ENCODE results near the gene GAMT.

DNA sequence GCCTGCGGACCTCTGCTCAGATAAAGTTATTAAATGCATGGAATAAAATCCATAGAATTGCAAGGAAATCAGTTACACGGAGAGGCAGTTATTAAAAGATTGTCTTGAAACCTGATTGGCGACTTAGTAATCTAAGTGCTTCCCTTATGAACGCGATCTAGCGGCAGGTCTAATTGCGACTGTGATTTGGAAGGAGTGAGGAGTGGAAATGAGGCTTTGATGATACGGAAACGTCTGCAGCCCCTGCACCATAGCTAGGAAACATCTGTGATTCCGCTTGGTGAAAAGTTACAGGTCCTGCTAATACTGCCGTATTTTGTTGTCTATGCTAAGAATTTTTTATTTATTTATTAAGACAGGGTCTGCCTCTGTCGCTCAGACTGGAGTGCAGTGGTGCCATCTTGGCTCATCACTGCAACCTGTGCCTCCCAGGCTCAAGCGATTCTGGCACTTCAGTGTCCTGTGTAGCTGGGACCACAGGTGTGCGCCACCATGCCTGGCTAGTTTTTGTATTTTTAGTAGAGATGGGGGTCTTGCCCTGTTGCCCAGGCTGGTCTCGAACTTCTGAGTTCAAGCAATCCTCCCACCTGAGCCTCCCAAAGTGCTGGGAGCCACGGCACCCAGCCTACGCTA is 16.7 kb downstream of the GAMT start:
- TF ChIP-seq, protein P1, sequence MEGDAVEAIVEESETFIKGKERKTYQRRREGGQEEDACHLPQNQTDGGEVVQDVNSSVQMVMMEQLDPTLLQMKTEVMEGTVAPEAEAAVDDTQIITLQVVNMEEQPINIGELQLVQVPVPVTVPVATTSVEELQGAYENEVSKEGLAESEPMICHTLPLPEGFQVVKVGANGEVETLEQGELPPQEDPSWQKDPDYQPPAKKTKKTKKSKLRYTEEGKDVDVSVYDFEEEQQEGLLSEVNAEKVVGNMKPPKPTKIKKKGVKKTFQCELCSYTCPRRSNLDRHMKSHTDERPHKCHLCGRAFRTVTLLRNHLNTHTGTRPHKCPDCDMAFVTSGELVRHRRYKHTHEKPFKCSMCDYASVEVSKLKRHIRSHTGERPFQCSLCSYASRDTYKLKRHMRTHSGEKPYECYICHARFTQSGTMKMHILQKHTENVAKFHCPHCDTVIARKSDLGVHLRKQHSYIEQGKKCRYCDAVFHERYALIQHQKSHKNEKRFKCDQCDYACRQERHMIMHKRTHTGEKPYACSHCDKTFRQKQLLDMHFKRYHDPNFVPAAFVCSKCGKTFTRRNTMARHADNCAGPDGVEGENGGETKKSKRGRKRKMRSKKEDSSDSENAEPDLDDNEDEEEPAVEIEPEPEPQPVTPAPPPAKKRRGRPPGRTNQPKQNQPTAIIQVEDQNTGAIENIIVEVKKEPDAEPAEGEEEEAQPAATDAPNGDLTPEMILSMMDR (conservative IDR thresholded peaks at IDR 0.05; ENCODE audit: low read depth in 2 of 2): no peak
- TF ChIP-seq EZH2 (IDR thresholded peaks at IDR 0.05; ENCODE audit: low read depth, unreplicated experiment) (no peak), POLR2AphosphoS5 (IDR thresholded peaks at IDR 0.05; ENCODE audit: low read depth) (no peak), EZH2phosphoT487 (IDR thresholded peaks at IDR 0.05; ENCODE audit: unreplicated experiment) (no peak), JUNB (IDR thresholded peaks at IDR 0.05; ENCODE audit: unreplicated experiment) (no peak), ZNF114 (CRISPR knock-in tag; IDR thresholded peaks at IDR 0.05) (no peak), STAT1 (IDR thresholded peaks at IDR 0.05; ENCODE audit: unreplicated experiment) (no peak), CREB1 (CRISPR knock-in tag; IDR thresholded peaks at IDR 0.05; ENCODE audit: low read depth) (no peak), NANOG (IDR thresholded peaks at IDR 0.05; ENCODE audit: borderline replicate concordance) (no peak), ZNF331 (CRISPR knock-in tag; IDR thresholded peaks at IDR 0.05; ENCODE audit: low read depth) (no peak)
- TF ChIP-seq, protein P2, sequence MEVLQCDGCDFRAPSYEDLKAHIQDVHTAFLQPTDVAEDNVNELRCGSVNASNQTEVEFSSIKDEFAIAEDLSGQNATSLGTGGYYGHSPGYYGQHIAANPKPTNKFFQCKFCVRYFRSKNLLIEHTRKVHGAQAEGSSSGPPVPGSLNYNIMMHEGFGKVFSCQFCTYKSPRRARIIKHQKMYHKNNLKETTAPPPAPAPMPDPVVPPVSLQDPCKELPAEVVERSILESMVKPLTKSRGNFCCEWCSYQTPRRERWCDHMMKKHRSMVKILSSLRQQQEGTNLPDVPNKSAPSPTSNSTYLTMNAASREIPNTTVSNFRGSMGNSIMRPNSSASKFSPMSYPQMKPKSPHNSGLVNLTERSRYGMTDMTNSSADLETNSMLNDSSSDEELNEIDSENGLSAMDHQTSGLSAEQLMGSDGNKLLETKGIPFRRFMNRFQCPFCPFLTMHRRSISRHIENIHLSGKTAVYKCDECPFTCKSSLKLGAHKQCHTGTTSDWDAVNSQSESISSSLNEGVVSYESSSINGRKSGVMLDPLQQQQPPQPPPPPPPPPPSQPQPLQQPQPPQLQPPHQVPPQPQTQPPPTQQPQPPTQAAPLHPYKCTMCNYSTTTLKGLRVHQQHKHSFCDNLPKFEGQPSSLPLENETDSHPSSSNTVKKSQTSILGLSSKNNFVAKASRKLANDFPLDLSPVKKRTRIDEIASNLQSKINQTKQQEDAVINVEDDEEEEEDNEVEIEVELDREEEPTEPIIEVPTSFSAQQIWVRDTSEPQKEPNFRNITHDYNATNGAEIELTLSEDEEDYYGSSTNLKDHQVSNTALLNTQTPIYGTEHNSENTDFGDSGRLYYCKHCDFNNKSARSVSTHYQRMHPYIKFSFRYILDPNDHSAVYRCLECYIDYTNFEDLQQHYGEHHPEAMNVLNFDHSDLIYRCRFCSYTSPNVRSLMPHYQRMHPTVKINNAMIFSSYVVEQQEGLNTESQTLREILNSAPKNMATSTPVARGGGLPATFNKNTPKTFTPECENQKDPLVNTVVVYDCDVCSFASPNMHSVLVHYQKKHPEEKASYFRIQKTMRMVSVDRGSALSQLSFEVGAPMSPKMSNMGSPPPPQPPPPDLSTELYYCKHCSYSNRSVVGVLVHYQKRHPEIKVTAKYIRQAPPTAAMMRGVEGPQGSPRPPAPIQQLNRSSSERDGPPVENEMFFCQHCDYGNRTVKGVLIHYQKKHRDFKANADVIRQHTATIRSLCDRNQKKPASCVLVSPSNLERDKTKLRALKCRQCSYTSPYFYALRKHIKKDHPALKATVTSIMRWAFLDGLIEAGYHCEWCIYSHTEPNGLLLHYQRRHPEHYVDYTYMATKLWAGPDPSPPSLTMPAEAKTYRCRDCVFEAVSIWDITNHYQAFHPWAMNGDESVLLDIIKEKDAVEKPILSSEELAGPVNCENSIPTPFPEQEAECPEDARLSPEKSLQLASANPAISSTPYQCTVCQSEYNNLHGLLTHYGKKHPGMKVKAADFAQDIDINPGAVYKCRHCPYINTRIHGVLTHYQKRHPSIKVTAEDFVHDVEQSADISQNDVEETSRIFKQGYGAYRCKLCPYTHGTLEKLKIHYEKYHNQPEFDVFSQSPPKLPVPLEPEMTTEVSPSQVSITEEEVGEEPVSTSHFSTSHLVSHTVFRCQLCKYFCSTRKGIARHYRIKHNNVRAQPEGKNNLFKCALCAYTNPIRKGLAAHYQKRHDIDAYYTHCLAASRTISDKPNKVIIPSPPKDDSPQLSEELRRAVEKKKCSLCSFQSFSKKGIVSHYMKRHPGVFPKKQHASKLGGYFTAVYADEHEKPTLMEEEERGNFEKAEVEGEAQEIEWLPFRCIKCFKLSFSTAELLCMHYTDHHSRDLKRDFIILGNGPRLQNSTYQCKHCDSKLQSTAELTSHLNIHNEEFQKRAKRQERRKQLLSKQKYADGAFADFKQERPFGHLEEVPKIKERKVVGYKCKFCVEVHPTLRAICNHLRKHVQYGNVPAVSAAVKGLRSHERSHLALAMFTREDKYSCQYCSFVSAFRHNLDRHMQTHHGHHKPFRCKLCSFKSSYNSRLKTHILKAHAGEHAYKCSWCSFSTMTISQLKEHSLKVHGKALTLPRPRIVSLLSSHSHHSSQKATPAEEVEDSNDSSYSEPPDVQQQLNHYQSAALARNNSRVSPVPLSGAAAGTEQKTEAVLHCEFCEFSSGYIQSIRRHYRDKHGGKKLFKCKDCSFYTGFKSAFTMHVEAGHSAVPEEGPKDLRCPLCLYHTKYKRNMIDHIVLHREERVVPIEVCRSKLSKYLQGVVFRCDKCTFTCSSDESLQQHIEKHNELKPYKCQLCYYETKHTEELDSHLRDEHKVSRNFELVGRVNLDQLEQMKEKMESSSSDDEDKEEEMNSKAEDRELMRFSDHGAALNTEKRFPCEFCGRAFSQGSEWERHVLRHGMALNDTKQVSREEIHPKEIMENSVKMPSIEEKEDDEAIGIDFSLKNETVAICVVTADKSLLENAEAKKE (CRISPR knock-in tag; IDR thresholded peaks at IDR 0.05): no peak
- TF ChIP-seq, protein P3, sequence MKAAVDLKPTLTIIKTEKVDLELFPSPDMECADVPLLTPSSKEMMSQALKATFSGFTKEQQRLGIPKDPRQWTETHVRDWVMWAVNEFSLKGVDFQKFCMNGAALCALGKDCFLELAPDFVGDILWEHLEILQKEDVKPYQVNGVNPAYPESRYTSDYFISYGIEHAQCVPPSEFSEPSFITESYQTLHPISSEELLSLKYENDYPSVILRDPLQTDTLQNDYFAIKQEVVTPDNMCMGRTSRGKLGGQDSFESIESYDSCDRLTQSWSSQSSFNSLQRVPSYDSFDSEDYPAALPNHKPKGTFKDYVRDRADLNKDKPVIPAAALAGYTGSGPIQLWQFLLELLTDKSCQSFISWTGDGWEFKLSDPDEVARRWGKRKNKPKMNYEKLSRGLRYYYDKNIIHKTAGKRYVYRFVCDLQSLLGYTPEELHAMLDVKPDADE (IDR thresholded peaks at IDR 0.05): no peak
- TF ChIP-seq, protein P4, sequence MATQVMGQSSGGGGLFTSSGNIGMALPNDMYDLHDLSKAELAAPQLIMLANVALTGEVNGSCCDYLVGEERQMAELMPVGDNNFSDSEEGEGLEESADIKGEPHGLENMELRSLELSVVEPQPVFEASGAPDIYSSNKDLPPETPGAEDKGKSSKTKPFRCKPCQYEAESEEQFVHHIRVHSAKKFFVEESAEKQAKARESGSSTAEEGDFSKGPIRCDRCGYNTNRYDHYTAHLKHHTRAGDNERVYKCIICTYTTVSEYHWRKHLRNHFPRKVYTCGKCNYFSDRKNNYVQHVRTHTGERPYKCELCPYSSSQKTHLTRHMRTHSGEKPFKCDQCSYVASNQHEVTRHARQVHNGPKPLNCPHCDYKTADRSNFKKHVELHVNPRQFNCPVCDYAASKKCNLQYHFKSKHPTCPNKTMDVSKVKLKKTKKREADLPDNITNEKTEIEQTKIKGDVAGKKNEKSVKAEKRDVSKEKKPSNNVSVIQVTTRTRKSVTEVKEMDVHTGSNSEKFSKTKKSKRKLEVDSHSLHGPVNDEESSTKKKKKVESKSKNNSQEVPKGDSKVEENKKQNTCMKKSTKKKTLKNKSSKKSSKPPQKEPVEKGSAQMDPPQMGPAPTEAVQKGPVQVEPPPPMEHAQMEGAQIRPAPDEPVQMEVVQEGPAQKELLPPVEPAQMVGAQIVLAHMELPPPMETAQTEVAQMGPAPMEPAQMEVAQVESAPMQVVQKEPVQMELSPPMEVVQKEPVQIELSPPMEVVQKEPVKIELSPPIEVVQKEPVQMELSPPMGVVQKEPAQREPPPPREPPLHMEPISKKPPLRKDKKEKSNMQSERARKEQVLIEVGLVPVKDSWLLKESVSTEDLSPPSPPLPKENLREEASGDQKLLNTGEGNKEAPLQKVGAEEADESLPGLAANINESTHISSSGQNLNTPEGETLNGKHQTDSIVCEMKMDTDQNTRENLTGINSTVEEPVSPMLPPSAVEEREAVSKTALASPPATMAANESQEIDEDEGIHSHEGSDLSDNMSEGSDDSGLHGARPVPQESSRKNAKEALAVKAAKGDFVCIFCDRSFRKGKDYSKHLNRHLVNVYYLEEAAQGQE (IDR thresholded peaks at IDR 0.05; ENCODE audit: unreplicated experiment): no peak

Data from GM23338 (cell line).